Activated CD4-positive, alpha-beta T cell treated with anti-CD3 and anti-CD28 coated beads for 36 hours (primary cell): ENCODE data around the gene AGAP6. TPM values are rescaled to one million over a fixed set of nuclear protein-coding genes. Genes with fewer than 3 reads are reported as not detected.
"Not testable (repeated sequence)": the region's sequence is repeated elsewhere in the genome, so short reads cannot be mapped to it uniquely, and the experiment has no call there.

Experiments
- ATAC-seq: fragments of 200-7000 bp; cut with Tn5 transposase; one replicate; pipeline ENCODE4 v1.10.0; 2021; ENCODE audit warnings: mild to moderate bottlenecking, moderate library complexity
- CTCF ChIA-PET: fragments of 350-600 bp; sonication (Branson Sonifier 250); formaldehyde crosslinking; loops from one replicate; lab custom pipeline; 2021; ENCODE audit warnings: antibody characterized with exemption; lab: Charles Lee
- POLR2A ChIA-PET: fragments of 350-600 bp; sonication (Branson Sonifier 250); formaldehyde crosslinking; loops from one replicate; lab custom pipeline; 2021; ENCODE audit warnings: antibody characterized with exemption, inconsistent platforms; lab: Charles Lee
- DNase-seq: peaks from one replicate; pipeline ENCODE4 v3.0.0-alpha.2; 2020
- H3K27ac Mint-ChIP-seq: one replicate; pipeline ENCODE4 v1.8.0; 2021; ENCODE audit warnings: mixed read lengths
- H3K27me3 Mint-ChIP-seq: one replicate; pipeline ENCODE4 v1.8.0; 2021; ENCODE audit warnings: mixed read lengths
- H3K36me3 Mint-ChIP-seq: one replicate; pipeline ENCODE4 v1.8.0; 2021; ENCODE audit warnings: low read depth, mixed read lengths
- H3K4me1 Mint-ChIP-seq: one replicate; pipeline ENCODE4 v1.8.0; 2021; ENCODE audit warnings: mixed read lengths
- H3K4me3 Mint-ChIP-seq: one replicate; pipeline ENCODE4 v1.8.0; 2021; ENCODE audit warnings: mild to moderate bottlenecking, moderate library complexity, mixed read lengths
- H3K9me3 Mint-ChIP-seq: one replicate; pipeline ENCODE4 v1.8.0; 2021; ENCODE audit warnings: low read depth, mixed read lengths
- intact Hi-C, 2 experiments: fragments of 100-400 bp; cut with DNase I in 1 of 2; cut with micrococcal nuclease in 1 of 2; formaldehyde crosslinking; loops; one replicate each; pipeline versions ENCODE4 v1.14.2 to v1.15.1; 2022 to 2024; cut with DNase I, micrococcal nuclease
- total RNA-seq, 2 experiments: library from RNA; stranded (reverse); gene quantifications; one replicate each; pipeline ENCODE4 v1.2.3, GENCODE V29; 2021

The AGAP6 gene
- total RNA-seq, 2 experiments from 2014 or later = 21.3 to 24.6 TPM

- no peak overlapping the region for H3K4me3 Mint-ChIP-seq
- CTCF ChIA-PET = no interaction called here
- no peak overlapping the region for H3K27ac Mint-ChIP-seq
- intact Hi-C loops = no loop called here
- peaks cover 29% of the 10 kb centered on the region for H3K27me3 Mint-ChIP-seq
- DNase-seq (no peak), ATAC-seq (no peak)
- no peaks in the 10 kb centered on the region for H3K36me3 Mint-ChIP-seq
- POLR2A ChIA-PET = no interaction called here
- no peaks in the 10 kb centered on the region for H3K4me1 Mint-ChIP-seq
- H3K9me3 Mint-ChIP-seq = no peaks in the 10 kb centered on the region
These were observed 39.0 kb downstream of the AGAP6 start for GRCh38 chr10:50027195-50027594.

DNA sequence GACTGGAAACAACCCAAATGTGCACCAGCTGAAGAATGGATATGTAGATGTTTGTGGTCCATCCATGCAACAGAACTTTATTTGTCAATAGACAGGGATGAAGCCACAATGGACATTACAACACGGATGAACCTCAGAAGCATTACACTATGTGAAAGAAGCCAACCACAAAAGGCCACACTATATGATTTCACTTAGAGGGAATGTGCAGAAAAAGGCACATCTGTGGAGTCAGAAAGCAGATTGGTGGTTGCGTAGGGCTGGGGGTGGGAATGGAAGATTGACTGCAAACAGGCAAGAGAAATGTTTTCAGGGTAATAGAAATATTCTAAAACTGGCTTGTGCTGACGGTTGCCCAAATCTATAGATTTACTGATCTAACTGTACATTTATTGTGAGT, 45.3 kb downstream of the AGAP6 start:
- intact Hi-C loops = no loop called here
- Mint-ChIP-seq H3K36me3 (no peaks in the 10 kb centered on the region), H3K4me3 (no peak overlapping the region), H3K9me3 (no peaks in the 10 kb centered on the region), H3K27ac (no peak overlapping the region), H3K27me3 (no peaks in the 10 kb centered on the region), H3K4me1 (no peaks in the 10 kb centered on the region)
- ATAC-seq (no peak), DNase-seq (no peak)
- ChIA-PET POLR2A (no interaction called here), CTCF (no interaction called here)

GRCh38 chr10:50035337-50035736, 47.1 kb downstream of the AGAP6 start:
- ATAC-seq, POLR2A ChIA-PET, H3K4me1 Mint-ChIP-seq, H3K27me3 Mint-ChIP-seq, H3K9me3 Mint-ChIP-seq, H3K36me3 Mint-ChIP-seq, H3K4me3 Mint-ChIP-seq, CTCF ChIA-PET, H3K27ac Mint-ChIP-seq, DNase-seq, intact Hi-C loops: not testable (repeated sequence)

- POLR2A ChIA-PET = no interaction called here
- Mint-ChIP-seq H3K36me3 (no peaks in the 10 kb centered on the region), H3K4me1 (no peaks in the 10 kb centered on the region), H3K4me3 (no peak overlapping the region), H3K27me3 (no peaks in the 10 kb centered on the region), H3K9me3 (no peaks in the 10 kb centered on the region), H3K27ac (no peak overlapping the region)
- peak; percentile 47 for ATAC-seq
- CTCF ChIA-PET = no interaction called here
- DNase-seq = peak; percentile 36
- intact Hi-C loops = no loop called here
These were observed 56.9 kb downstream of the AGAP6 start for GRCh38 chr10:50044941-50045664.

- intact Hi-C loops, CTCF ChIA-PET, POLR2A ChIA-PET, H3K27ac Mint-ChIP-seq, H3K9me3 Mint-ChIP-seq, H3K27me3 Mint-ChIP-seq, H3K4me3 Mint-ChIP-seq, DNase-seq, ATAC-seq, H3K4me1 Mint-ChIP-seq, H3K36me3 Mint-ChIP-seq: not testable (repeated sequence)
These were observed 58.3 kb downstream of the AGAP6 start for GRCh38 chr10:50046457-50046856.

DNA sequence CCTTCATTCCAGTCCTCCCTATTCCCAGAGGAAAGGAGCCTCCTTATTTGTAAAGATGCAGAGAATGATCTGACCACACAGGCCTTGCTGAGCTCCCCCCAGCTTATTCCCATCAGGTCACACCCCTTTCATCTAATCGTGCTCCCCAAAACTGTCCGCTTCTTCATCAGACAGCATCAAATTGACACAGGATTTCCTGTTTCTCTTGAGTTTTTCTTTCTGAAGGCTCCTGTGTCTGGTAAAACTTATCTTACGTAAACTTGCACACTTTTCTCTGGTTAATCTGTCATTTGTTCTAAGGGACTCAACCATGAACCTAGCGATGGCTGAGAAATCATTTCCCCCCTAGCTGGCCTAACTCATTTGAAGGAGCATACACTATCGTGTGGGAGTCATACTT, 59.4 kb downstream of the AGAP6 start:
- H3K4me3 Mint-ChIP-seq, CTCF ChIA-PET, H3K4me1 Mint-ChIP-seq, H3K27ac Mint-ChIP-seq, H3K27me3 Mint-ChIP-seq, H3K9me3 Mint-ChIP-seq, H3K36me3 Mint-ChIP-seq, POLR2A ChIA-PET, DNase-seq, intact Hi-C loops, ATAC-seq: not testable (repeated sequence)

DNA sequence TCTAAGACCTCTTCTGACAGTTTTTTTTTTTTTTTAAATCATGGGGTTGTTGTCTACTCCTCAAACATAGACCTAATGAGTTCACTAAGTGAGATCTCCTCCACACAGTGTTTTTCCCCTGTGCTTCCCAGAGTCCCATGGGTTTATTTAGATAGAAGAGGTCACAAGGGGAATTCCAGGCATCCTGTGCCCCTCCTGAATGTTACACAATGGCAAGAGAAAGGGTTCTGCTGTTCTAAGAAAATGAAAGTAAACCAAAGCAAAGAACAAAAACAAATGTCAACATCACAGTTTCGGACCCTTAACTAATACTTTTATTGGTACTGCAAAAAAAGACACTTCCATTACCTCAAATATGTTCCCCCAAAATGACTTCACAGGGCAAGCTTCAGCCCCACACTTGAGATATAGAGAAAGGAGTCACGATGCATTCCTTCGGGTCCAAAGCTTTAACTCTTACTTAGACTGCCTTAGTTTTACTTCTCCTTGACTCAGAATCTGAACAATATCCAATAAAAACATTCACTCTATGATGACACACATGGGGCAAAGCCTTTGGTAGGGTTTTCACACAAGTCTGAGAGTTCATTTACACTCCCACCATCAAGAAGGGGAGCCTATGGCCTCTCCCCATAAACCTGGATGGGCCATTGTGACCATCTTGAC, 63.9 kb downstream of the AGAP6 start:
- H3K27ac Mint-ChIP-seq, DNase-seq, intact Hi-C loops, H3K27me3 Mint-ChIP-seq, H3K36me3 Mint-ChIP-seq, H3K4me1 Mint-ChIP-seq, POLR2A ChIA-PET, ATAC-seq, H3K4me3 Mint-ChIP-seq, H3K9me3 Mint-ChIP-seq: not testable (repeated sequence)
- CTCF ChIA-PET = interaction anchor here (0.7 kb wide), 1 partner anchor 238 kb away, joined by 3 read pairs; no protein-coding TSS in a partner anchor

DNA sequence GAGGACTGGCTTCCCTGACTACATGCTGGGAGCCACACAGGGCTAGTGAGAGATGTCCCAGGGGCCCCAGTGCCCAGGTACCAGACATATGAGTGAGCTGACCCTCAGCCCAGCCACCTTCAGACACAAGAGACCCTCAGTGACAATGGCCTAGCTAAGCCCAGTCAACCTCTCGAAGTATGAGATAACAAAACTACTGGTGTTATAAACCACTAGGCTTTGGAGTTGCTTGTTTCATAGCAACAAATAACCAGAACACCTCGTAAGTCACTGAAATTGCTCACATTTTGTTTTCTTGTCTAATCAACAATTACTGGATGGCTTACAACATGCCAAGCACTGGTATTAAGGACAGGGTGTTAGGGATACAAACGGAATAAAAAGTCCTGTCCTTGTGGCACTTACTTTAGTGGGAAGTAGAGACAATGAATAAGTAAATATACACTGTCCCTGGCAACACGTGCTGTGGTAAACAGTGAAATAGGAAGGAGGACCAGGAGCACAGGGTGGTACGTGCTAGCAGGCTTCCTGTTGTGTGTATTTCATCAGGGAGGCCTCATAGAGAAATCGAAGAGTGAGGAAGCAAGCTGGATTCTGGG, 64.7 kb downstream of the AGAP6 start:
- H3K4me3 Mint-ChIP-seq, H3K36me3 Mint-ChIP-seq, intact Hi-C loops, H3K4me1 Mint-ChIP-seq, POLR2A ChIA-PET, ATAC-seq, H3K27ac Mint-ChIP-seq, DNase-seq, CTCF ChIA-PET, H3K9me3 Mint-ChIP-seq, H3K27me3 Mint-ChIP-seq: not testable (repeated sequence)

GRCh38 chr10:50055494-50056292, 67.5 kb downstream of the AGAP6 start:
- H3K36me3 Mint-ChIP-seq, intact Hi-C loops, POLR2A ChIA-PET, ATAC-seq, DNase-seq, CTCF ChIA-PET, H3K9me3 Mint-ChIP-seq, H3K4me1 Mint-ChIP-seq, H3K4me3 Mint-ChIP-seq, H3K27ac Mint-ChIP-seq, H3K27me3 Mint-ChIP-seq: not testable (repeated sequence)

- CTCF ChIA-PET, POLR2A ChIA-PET, H3K4me1 Mint-ChIP-seq: not testable (repeated sequence)
These were observed 68.4 kb downstream of the AGAP6 start for GRCh38 chr10:50056654-50057053.

DNA sequence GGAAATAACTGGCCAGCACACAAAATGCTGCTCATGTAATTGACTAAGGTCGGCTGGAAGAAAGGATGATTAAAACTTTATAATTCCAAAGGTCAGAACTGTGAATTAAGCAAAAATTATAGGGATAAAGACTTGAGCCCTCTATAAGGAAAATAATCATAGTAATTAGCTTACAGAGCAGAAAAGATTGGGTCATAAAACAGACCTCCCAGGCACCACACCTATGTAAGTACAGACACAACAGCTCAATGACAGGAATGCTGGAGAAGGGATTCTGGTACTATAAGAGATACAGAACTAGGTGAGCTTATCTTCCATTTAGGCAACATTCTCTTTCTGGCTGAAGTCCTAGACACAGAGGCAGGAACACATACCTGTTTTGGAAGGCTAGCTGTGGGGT, 70.5 kb downstream of the AGAP6 start:
- H3K36me3 Mint-ChIP-seq, POLR2A ChIA-PET, ATAC-seq, H3K27me3 Mint-ChIP-seq, H3K4me1 Mint-ChIP-seq, H3K27ac Mint-ChIP-seq, CTCF ChIA-PET, DNase-seq, H3K4me3 Mint-ChIP-seq, intact Hi-C loops, H3K9me3 Mint-ChIP-seq: not testable (repeated sequence)

More at GRCh38 chr10:50056654-50057053, 68.4 kb downstream of the AGAP6 start:
- DNase-seq, H3K36me3 Mint-ChIP-seq, H3K4me3 Mint-ChIP-seq, H3K9me3 Mint-ChIP-seq, H3K27me3 Mint-ChIP-seq, intact Hi-C loops, H3K27ac Mint-ChIP-seq, ATAC-seq: not testable (repeated sequence)
